Caco-2 (cell line): ENCODE results near the gene CEP97. TPM values are rescaled to one million over a fixed set of nuclear protein-coding genes. Genes with fewer than 3 reads are reported as not detected.

ENCODE experiments used
- BruUV-seq: library from RNA; stranded (reverse); fragments of 400-500 nt; replicated peaks from 2 replicates; lab custom pipeline; 2021; lab: Mats Ljungman, UMichigan
- CTCF ChIA-PET: fragments of 300-600 bp; sonication (Branson Sonifier 250); formaldehyde crosslinking; loops from one replicate; lab custom pipeline; 2022; ENCODE audit warnings: antibody characterized with exemption; lab: Charles Lee
- POLR2A ChIA-PET: fragments of 300-600 bp; sonication (Branson Sonifier 250); formaldehyde crosslinking; loops from one replicate; lab custom pipeline; 2022; ENCODE audit warnings: antibody characterized with exemption; lab: Charles Lee
- DNase-seq, 2 experiments: peaks; one replicate each; pipeline versions ENCODE4 v3.0.0 to v3.0.0-alpha.2; 2020 to 2022
- H3K27me3 ChIP-seq: replicated peaks from 2 replicates; pipeline ENCODE4 v1.6.0; 2011; ENCODE audit warnings: low read length; ENCODE audit not compliant: control insufficient read depth, insufficient read depth
- H3K36me3 ChIP-seq: 2 replicates; pipeline ENCODE4 v1.5.1; 2011; ENCODE audit warnings: low read length; ENCODE audit not compliant: control insufficient read depth, insufficient read depth
- H3K4me1 ChIP-seq: fragments of 250-450 bp; sonication (Bioruptor Pico); 2 replicates; pipeline ENCODE4 v1.5.1; 2020; ENCODE audit warnings: mild to moderate bottlenecking
- H3K4me3 ChIP-seq: 2 replicates; pipeline ENCODE4 v1.5.1; 2011; ENCODE audit warnings: low read depth, mild to moderate bottlenecking, control low read depth, low read length
- H3K9me3 ChIP-seq: fragments of 250-450 bp; sonication (Bioruptor Pico); 2 replicates; pipeline ENCODE4 v1.5.1; 2020; ENCODE audit warnings: mild to moderate bottlenecking, moderate library complexity
- H3K27ac Mint-ChIP-seq: one replicate; pipeline ENCODE4 v1.8.0; 2022; ENCODE audit warnings: mixed read lengths; ENCODE audit not compliant: unreplicated experiment
- H3K27me3 Mint-ChIP-seq: one replicate; pipeline ENCODE4 v1.8.0; 2022; ENCODE audit warnings: mixed read lengths; ENCODE audit not compliant: insufficient read depth, unreplicated experiment
- H3K36me3 Mint-ChIP-seq: one replicate; pipeline ENCODE4 v1.8.0; 2022; ENCODE audit warnings: mild to moderate bottlenecking, mixed read lengths; ENCODE audit not compliant: insufficient read depth, unreplicated experiment
- H3K4me1 Mint-ChIP-seq: one replicate; pipeline ENCODE4 v1.8.0; 2022; ENCODE audit warnings: low read depth, mixed read lengths; ENCODE audit not compliant: unreplicated experiment
- H3K4me3 Mint-ChIP-seq: one replicate; pipeline ENCODE4 v1.8.0; 2022; ENCODE audit warnings: mild to moderate bottlenecking, moderate library complexity, mixed read lengths; ENCODE audit not compliant: unreplicated experiment
- H3K9me3 Mint-ChIP-seq: one replicate; pipeline ENCODE4 v1.8.0; 2022; ENCODE audit warnings: mixed read lengths; ENCODE audit not compliant: unreplicated experiment
- CTCF ChIP-seq, 2 experiments: fragments of 200-600 bp in 1 of 2; IDR thresholded peaks; 1 replicate in 1 of 2; 2 replicates in 1 of 2; pipeline versions ENCODE4 v1.5.1 to v1.8.0; 2011 to 2022; ENCODE audit warnings: antibody characterized with exemption in 1 of 2, control low read depth in 1 of 2, inconsistent platforms in 1 of 2, low read depth in 1 of 2, low read length in 1 of 2, mild to moderate bottlenecking in 1 of 2, moderate library complexity in 1 of 2; ENCODE audit not compliant: insufficient read depth in 1 of 2, severe bottlenecking in 1 of 2, unreplicated experiment in 1 of 2
- intact Hi-C: fragments of 100-400 bp; cut with micrococcal nuclease; formaldehyde crosslinking; loops from one replicate; pipeline ENCODE4 v1.10.0; 2022; ENCODE audit not compliant: unreplicated experiment
- total RNA-seq: library from RNA; stranded (reverse); gene quantifications from 2 replicates; pipeline ENCODE4 v1.2.3, GENCODE V29; 2022

Gene CEP97
- total RNA-seq, 1 experiment from 2014 or later: 4.3 TPM

GRCh38 chr3:101796077-101796680 is 71.8 kb downstream of the CEP97 start:
- Mint-ChIP-seq H3K9me3 (peaks cover 11% of the 10 kb centered on the region), H3K4me1 (no peaks in the 10 kb centered on the region), H3K27ac (no peak overlapping the region), H3K4me3 (no peak overlapping the region), H3K36me3 (peaks cover under 1% of the 10 kb centered on the region), H3K27me3 (no peaks in the 10 kb centered on the region)
- intact Hi-C loops: no loop called here
- Histone ChIP-seq H3K36me3 (no peaks in the 10 kb centered on the region), H3K4me3 (no peak overlapping the region), H3K27me3 (no peaks in the 10 kb centered on the region), H3K9me3 (0 out of 2 replicates have a peak, but pooled peaks cover 5% of the 10 kb centered on the region), H3K4me1 (no peaks in the 10 kb centered on the region)
- CTCF ChIA-PET: no interaction called here
- POLR2A ChIA-PET: no interaction called here
- no peak for TF ChIP-seq CTCF (IDR thresholded peaks at IDR 0.05; ENCODE audit: insufficient read depth in 1 of 2, low read depth in 1 of 2, low read length in 1 of 2, severe bottlenecking in 1 of 2, unreplicated experiment in 1 of 2)
- DNase-seq: no peak
- BruUV-seq: no TSS peak

- Mint-ChIP-seq H3K4me1 (no peaks in the 10 kb centered on the region), H3K4me3 (no peak overlapping the region), H3K27me3 (no peaks in the 10 kb centered on the region), H3K9me3 (no peaks in the 10 kb centered on the region), H3K27ac (no peak overlapping the region), H3K36me3 (no peaks in the 10 kb centered on the region)
- no TSS peak for BruUV-seq
- CTCF ChIA-PET: no interaction called here
- no peak for TF ChIP-seq CTCF (IDR thresholded peaks at IDR 0.05; ENCODE audit: insufficient read depth in 1 of 2, low read depth in 1 of 2, low read length in 1 of 2, severe bottlenecking in 1 of 2, unreplicated experiment in 1 of 2)
- H3K27me3 ChIP-seq: no peaks in the 10 kb centered on the region
- H3K4me3 ChIP-seq: no peak overlapping the region
- H3K9me3 ChIP-seq: no peaks in the 10 kb centered on the region; the same call in 1 of the 2 replicates
- DNase-seq: no peak
- intact Hi-C loops: loop anchor here (10.0 kb wide), 1 partner anchor 264 kb away; no protein-coding TSS in a partner anchor
- POLR2A ChIA-PET: no interaction called here
- H3K36me3 ChIP-seq: no peaks in the 10 kb centered on the region
- H3K4me1 ChIP-seq: no peaks in the 10 kb centered on the region
These were observed 76.8 kb downstream of the CEP97 start for GRCh38 chr3:101801174-101801573.

- BruUV-seq: no TSS peak
- TF ChIP-seq CTCF (IDR thresholded peaks at IDR 0.05; ENCODE audit: insufficient read depth in 1 of 2, low read depth in 1 of 2, low read length in 1 of 2, severe bottlenecking in 1 of 2, unreplicated experiment in 1 of 2): no peak
- no peak overlapping the region for H3K4me3 Mint-ChIP-seq
- Histone ChIP-seq H3K36me3 (no peaks in the 10 kb centered on the region), H3K9me3 (no peaks in the 10 kb centered on the region; the same call in 1 of the 2 replicates), H3K4me3 (no peak overlapping the region), H3K4me1 (no peaks in the 10 kb centered on the region), H3K27me3 (no peaks in the 10 kb centered on the region)
- no peak for DNase-seq
- intact Hi-C loops: loop anchor here (2.0 to 10.0 kb wide), 2 partner anchors 107 to 263 kb away; no protein-coding TSS in a partner anchor
- no peaks in the 10 kb centered on the region for H3K36me3 Mint-ChIP-seq
- POLR2A ChIA-PET: no interaction called here
- no peaks in the 10 kb centered on the region for H3K4me1 Mint-ChIP-seq
- H3K27me3 Mint-ChIP-seq: no peaks in the 10 kb centered on the region
- CTCF ChIA-PET: interaction anchor here (1.9 kb wide), 1 partner anchor 423 kb away, joined by 19 read pairs; no protein-coding TSS in a partner anchor
- no peaks in the 10 kb centered on the region for H3K9me3 Mint-ChIP-seq
- H3K27ac Mint-ChIP-seq: no peak overlapping the region
These were observed 77.8 kb downstream of the CEP97 start for GRCh38 chr3:101802179-101802578.
